Small intestine (tissue), 7 donors: Measurements from ENCODE around the gene MIS18A. TPM values are rescaled to one million over a fixed set of nuclear protein-coding genes. Genes with fewer than 3 reads are reported as not detected.

Source experiments
- DNase-seq, 2 donors: peaks; one replicate each; pipeline versions ENCODE4 v3.0.0 to v3.0.0-alpha.2; 2013
- FAIRE-seq: peaks from 2 replicates; lab custom pipeline; 2012; peaks lifted over from hg19 to GRCh38; lab: Jason Lieb, UNC
- H3K27ac ChIP-seq, 3 donors: one replicate each; pipeline ENCODE4 v1.5.1; 2013; ENCODE audit warnings: low read length in 2 of 3, mild to moderate bottlenecking in 2 of 3, control low read depth in 1 of 3, inconsistent platforms in 1 of 3, low read depth in 1 of 3, moderate library complexity in 1 of 3
- H3K27me3 ChIP-seq, 3 donors: one replicate each; pipeline ENCODE4 v1.6.1; 2013; ENCODE audit warnings: low read length in 3 of 3, inconsistent platforms in 1 of 3; ENCODE audit not compliant: control insufficient read depth in 3 of 3, insufficient read depth in 3 of 3
- H3K36me3 ChIP-seq, 3 donors: one replicate each; pipeline ENCODE4 v1.6.1; 2013; ENCODE audit warnings: low read length in 3 of 3, inconsistent platforms in 1 of 3, low read depth in 1 of 3, mild to moderate bottlenecking in 1 of 3, moderate library complexity in 1 of 3; ENCODE audit not compliant: control insufficient read depth in 3 of 3, insufficient read depth in 2 of 3
- H3K4me1 ChIP-seq, 3 donors: one replicate each; pipeline ENCODE4 v1.6.1; 2013; ENCODE audit warnings: low read length in 2 of 3, inconsistent platforms in 1 of 3, low read depth in 1 of 3, mild to moderate bottlenecking in 1 of 3, moderate library complexity in 1 of 3; ENCODE audit not compliant: control insufficient read depth in 3 of 3, insufficient read depth in 2 of 3
- H3K4me3 ChIP-seq, 3 donors: one replicate each; pipeline ENCODE4 v1.5.1; 2013; ENCODE audit warnings: low read length in 3 of 3, control low read depth in 1 of 3, inconsistent platforms in 1 of 3, low read depth in 1 of 3, mild to moderate bottlenecking in 1 of 3, moderate library complexity in 1 of 3
- H3K9me3 ChIP-seq, 2 donors: one replicate each; pipeline ENCODE4 v1.6.1; 2013; ENCODE audit warnings: low read depth in 1 of 2, low read length in 1 of 2; ENCODE audit not compliant: control insufficient read depth in 2 of 2, insufficient read depth in 1 of 2
- WGBS, 3 donors: extraction: QIAGEN DNeasy Blood & Tissue Kit; methylation state at CpG; one replicate each; pipeline ENCODE4 v1.1.7; 2013; 5-methylcytosine and 5-hydroxymethylcytosine counted together
- polyA plus RNA-seq, 4 donors: library from polyadenylated mRNA; stranded (reverse) in 3 of 4; unstranded in 1 of 4; fragments of 200-250 nt in 3 of 4; fragments of 120-200 nt in 1 of 4; gene quantifications; one replicate each; pipeline versions ENCODE4 v1.2.1 to v1.2.3, GENCODE V29; 2013
- donor health status: healthy with polysubstance abuse.
- donor health status: control.
- donor health status: control.
- donor health status: Bipolar disorder and iron deficiency.
- donor health status: healthy.

Gene MIS18A
- polyA plus RNA-seq, 4 donors: 3.4 to 18.1 (median 9.6) TPM

DNA sequence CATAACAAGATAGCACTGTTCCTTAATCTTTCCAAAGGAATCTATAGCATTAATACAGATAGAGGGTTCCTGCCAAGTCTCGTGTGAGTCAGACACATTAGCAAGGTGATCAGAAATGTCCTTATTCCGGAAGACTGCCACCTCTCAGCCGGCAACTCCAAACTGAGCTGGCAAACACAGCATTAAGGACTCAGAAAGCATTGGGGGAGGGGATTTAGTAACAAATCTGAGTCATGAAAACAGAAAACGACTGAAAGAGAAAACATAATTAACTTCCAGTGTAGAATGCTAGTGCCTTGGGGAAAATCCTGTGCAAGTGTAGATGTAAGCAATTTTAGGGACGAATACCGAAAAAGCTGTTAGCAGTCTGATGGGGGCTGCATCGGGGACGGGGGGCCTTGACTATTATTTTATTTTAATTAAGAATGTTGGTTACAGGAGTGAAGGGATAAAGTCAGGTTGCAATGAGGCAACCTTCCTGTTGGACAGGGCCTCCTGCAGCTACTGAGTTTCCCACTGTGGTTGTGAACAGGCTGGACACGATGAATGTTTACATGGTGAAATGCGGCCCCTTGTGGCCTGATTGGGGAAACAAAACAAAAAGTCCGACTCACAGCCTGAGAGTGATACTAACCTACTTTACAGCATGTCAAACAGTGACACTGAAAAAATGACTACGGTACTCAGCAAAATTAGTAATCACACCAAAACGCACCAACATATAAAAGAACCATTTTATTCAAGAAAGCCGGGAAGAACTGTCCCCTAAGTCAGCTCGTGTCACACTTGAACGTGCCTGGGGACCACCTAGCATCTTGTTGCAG lies 20.7 kb downstream of the MIS18A start:
- WGBS, 3 donors: 43 to 50% (median 46%) methylated on average over 16 of the region's 16 CpGs
- Histone ChIP-seq H3K9me3 (no peaks in the 10 kb centered on the region), H3K36me3 (no peaks in the 10 kb centered on the region), H3K27me3 (no peaks in the 10 kb centered on the region), H3K4me1 (peaks cover 0 to 3% (median 0%) of the 10 kb centered on the region in 3 donors), H3K4me3 (no peak overlapping the region), H3K27ac (no peak overlapping the region)
- FAIRE-seq (no peak), DNase-seq (peak; percentile 80 to 84)

DNA sequence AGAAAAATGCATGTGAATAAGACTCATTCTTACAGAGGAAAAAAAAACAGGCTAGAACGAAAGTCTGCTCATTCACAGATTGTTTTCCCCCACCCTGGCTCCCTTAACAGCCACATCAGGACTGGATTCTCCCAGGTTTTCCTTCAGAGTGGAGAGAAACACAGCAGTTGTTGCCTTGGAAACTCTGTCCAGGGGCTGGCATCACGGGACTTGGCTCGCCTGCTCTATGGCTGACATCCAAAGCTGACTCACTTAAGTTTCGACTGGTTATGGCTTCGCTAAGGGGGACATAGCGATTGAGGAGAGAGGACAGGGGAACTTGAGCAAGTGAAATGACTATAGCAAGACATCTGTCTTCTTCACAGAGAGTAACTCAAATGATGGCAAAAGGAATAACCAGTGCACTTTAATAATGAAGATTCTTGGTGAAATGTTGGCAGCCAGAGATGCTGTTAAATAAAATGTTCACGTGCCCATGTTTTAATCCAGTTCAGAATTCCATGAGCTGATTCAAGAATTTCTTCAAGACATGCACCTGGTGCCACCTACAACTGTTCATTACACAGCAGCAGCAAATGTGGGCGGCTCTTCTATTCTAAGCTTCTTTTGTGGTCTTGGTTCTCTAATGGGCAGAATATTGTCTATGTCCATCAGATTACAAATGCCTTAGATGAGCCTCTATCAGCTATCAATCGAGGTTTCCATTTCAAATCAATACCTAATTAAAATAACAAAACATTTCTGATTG lies 21.8 kb downstream of the MIS18A start:
- H3K4me3 ChIP-seq: no peak overlapping the region
- FAIRE-seq (no peak), DNase-seq (peak; percentile 8 to 42)
- H3K4me1 ChIP-seq: peaks cover 0 to 3% (median 0%) of the 10 kb centered on the region in 3 donors
- H3K9me3 ChIP-seq: no peaks in the 10 kb centered on the region
- no peaks in the 10 kb centered on the region for H3K36me3 ChIP-seq
- H3K27me3 ChIP-seq: no peaks in the 10 kb centered on the region
- H3K27ac ChIP-seq: no peak overlapping the region
- 30 to 49% (median 32%) methylated on average over 9 of the region's 9 CpGs for WGBS, 3 donors

DNA sequence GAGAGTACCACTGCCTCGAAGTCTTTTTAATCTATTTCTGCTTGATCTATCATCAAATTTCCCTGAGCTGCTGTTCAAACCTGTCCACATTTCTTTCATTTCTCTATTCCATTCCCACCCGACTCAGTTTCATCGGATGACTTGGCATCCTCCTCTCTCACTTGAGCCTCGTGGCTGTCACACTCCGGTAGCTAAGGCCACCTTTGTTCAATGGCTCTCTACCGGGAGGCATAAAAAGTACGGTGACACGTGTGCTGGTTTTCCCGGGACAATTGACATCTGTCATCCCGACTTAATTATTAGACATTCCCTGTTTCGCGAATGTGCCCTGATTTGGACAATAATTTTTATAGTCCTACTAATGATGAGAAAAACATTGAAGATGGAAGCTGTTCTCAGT lies 22.6 kb downstream of the MIS18A start:
- 69 to 79% (median 75%) methylated on average over 12 of the region's 12 CpGs for WGBS, 3 donors
- no peak for FAIRE-seq

DNA sequence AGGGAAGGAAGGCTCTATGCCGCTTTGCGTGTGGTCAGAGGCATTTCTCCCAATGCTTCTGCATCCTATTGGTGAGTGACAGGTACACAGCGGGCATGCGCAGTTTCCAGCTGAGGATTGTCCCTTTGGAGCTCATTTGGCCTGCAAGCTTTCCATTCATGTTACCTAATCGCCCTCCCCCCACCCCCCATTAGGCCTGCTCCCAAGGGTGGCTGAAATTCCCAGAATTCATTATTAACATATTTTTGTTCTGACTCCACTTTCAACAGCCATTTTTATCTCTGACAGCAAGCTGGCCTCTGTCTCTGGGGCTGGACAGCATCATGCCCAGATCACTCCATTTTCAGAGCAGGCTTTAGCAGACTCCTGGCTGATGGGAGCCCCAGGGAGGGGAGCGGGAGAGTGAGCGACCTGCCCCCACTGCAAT lies 25.6 kb downstream of the MIS18A start:
- H3K27me3 ChIP-seq: no peaks in the 10 kb centered on the region
- no peaks in the 10 kb centered on the region for H3K36me3 ChIP-seq
- no peak overlapping the region for H3K4me3 ChIP-seq
- H3K27ac ChIP-seq: no peak overlapping the region
- peaks cover 0 to 3% (median 0%) of the 10 kb centered on the region in 3 donors for H3K4me1 ChIP-seq
- peaks cover 0 to 2% of the 10 kb centered on the region in 2 donors for H3K9me3 ChIP-seq
- FAIRE-seq: no peak
- DNase-seq: no peak
- 66 to 85% (median 82%) methylated on average over 5 to 7 of the region's 7 CpGs for WGBS, 3 donors

More for the DNA sequence above, 22.6 kb downstream of the MIS18A start:
- Histone ChIP-seq H3K27ac (no peak overlapping the region), H3K9me3 (no peaks in the 10 kb centered on the region), H3K4me3 (no peak overlapping the region), H3K27me3 (no peaks in the 10 kb centered on the region), H3K4me1 (peaks cover 0 to 3% (median 0%) of the 10 kb centered on the region in 3 donors), H3K36me3 (no peaks in the 10 kb centered on the region)
- no peak for DNase-seq

DNA sequence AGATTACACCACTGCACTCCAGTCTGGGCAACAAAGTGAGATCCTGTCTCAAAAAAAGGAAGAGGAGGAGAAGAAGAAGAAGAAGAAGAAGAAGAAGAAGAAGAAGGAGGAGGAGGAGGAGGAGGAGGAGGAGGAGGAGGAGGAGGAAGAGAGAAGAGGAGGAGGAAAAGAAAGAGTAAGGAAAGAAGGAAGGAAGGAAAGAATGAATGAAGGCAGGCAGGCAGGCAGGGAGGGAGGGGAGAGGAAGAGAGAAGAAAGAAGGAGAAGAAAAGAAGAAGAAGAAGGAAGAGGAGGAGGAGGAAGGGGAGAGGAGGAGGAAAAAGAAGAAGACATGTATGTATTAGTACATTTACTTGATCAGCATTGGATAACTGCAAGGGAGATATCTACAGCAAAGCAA lies 26.7 kb downstream of the MIS18A start:
- peaks cover 0 to 2% of the 10 kb centered on the region in 2 donors for H3K9me3 ChIP-seq
- no peak overlapping the region for H3K27ac ChIP-seq
- DNase-seq: no peak
- no peak overlapping the region for H3K4me3 ChIP-seq
- no peaks in the 10 kb centered on the region for H3K27me3 ChIP-seq
- H3K4me1 ChIP-seq: no peaks in the 10 kb centered on the region
- no peaks in the 10 kb centered on the region for H3K36me3 ChIP-seq
- FAIRE-seq: no peak

DNA sequence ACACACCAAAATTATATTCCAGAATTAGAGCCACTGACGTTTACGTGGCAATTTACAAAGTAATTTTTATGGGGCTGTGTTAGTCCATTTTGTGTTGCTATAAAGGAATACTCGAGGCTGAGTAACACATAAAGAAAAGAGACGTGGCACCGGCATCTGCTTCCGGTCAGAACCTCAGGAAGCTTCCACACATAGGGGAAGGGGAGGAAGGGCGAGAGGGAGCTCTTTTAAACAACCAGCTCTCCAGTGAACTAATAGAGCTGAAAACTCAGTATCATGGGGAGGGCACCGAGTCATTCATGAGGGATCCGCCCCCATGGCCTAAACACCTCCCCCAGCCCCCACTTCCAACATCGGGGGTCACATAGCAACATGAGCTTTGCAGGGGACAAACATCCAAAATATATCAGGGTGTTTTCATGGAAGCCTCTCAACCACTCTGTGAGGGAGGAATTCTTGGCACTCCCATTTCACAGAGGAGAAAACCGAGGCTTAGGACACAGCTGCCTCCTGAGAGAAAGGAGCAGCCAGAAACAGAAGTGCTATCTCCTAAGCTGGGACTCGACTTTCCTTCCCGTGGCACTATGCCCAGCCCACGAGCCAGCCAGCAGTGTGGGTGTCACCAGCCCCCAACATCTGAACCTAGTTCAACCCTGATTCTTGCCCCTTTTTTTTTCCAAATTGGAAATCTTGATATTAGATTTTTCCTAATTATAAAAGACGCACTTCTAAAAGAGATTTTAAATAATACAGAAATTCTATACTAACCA lies 29.2 kb downstream of the MIS18A start:
- FAIRE-seq: no peak
- Histone ChIP-seq H3K36me3 (no peaks in the 10 kb centered on the region), H3K4me3 (no peak overlapping the region), H3K4me1 (no peaks in the 10 kb centered on the region), H3K9me3 (peaks cover 0 to 2% of the 10 kb centered on the region in 2 donors), H3K27me3 (no peaks in the 10 kb centered on the region), H3K27ac (no peak overlapping the region)
- no peak for DNase-seq
- WGBS, 3 donors: 75 to 77% (median 76%) methylated on average over 15 of the region's 15 CpGs

DNA sequence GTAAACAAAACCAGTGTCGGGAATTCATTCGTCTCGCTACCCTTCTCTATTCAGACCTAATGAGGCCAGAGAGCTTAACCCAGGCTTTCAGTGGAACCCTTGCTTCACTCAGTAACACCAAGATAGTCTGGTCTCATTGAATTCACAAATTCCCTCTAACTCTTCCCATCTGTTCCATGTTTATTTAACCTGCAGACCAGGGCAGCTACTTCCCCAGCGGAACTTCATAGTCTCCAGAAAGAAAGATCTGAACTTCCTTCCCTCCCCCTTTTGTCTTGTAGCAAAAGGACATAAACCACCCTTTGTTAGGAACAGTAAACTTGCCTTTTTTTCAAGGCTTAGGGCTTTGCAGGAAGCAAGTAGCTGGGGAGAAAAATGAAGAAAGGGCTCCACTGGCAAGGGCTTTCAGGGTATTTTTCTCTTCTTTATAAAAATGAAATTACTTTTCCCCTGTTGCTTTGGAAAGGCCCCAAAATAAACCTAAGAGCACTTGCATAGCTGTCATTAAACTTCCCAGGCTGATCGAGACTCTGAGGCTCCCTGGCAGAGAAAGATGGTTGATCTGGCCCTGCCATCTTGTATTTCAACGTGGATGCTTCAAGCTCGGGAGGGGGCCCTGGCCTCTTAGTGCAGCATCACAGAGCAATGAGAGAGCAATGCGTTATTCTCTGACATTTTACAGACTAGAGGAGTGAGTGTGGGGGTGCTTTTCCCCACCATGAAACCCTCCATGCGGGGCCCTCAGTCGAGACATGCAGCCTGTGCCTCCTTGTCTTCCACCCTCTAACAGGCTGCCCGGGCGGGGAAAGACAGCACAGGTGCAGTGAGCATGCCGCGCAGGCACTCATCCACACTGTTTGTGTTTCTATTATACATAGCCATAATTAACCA lies 30.0 kb downstream of the MIS18A start:
- no peak overlapping the region for H3K27ac ChIP-seq
- H3K36me3 ChIP-seq: no peaks in the 10 kb centered on the region
- H3K4me3 ChIP-seq: no peak overlapping the region
- no peaks in the 10 kb centered on the region for H3K27me3 ChIP-seq
- 74 to 76% (median 76%) methylated on average over 14 of the region's 14 CpGs for WGBS, 3 donors
- no peak for FAIRE-seq
- peaks cover 0 to 2% of the 10 kb centered on the region in 2 donors for H3K9me3 ChIP-seq
- no peaks in the 10 kb centered on the region for H3K4me1 ChIP-seq
- DNase-seq: no peak
